HG02678 (cell line): ENCODE measurements around the gene NCAPG2.

Experiments
- ATAC-seq: cut with Tn5 transposase; IDR thresholded peaks from one replicate; pipeline ENCODE4 v1.9.1; 2021; ENCODE audit warnings: mild to moderate bottlenecking, moderate library complexity; ENCODE audit not compliant: unreplicated experiment

Gene NCAPG2, protein sequence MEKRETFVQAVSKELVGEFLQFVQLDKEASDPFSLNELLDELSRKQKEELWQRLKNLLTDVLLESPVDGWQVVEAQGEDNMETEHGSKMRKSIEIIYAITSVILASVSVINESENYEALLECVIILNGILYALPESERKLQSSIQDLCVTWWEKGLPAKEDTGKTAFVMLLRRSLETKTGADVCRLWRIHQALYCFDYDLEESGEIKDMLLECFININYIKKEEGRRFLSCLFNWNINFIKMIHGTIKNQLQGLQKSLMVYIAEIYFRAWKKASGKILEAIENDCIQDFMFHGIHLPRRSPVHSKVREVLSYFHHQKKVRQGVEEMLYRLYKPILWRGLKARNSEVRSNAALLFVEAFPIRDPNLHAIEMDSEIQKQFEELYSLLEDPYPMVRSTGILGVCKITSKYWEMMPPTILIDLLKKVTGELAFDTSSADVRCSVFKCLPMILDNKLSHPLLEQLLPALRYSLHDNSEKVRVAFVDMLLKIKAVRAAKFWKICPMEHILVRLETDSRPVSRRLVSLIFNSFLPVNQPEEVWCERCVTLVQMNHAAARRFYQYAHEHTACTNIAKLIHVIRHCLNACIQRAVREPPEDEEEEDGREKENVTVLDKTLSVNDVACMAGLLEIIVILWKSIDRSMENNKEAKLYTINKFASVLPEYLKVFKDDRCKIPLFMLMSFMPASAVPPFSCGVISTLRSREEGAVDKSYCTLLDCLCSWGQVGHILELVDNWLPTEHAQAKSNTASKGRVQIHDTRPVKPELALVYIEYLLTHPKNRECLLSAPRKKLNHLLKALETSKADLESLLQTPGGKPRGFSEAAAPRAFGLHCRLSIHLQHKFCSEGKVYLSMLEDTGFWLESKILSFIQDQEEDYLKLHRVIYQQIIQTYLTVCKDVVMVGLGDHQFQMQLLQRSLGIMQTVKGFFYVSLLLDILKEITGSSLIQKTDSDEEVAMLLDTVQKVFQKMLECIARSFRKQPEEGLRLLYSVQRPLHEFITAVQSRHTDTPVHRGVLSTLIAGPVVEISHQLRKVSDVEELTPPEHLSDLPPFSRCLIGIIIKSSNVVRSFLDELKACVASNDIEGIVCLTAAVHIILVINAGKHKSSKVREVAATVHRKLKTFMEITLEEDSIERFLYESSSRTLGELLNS

DNA sequence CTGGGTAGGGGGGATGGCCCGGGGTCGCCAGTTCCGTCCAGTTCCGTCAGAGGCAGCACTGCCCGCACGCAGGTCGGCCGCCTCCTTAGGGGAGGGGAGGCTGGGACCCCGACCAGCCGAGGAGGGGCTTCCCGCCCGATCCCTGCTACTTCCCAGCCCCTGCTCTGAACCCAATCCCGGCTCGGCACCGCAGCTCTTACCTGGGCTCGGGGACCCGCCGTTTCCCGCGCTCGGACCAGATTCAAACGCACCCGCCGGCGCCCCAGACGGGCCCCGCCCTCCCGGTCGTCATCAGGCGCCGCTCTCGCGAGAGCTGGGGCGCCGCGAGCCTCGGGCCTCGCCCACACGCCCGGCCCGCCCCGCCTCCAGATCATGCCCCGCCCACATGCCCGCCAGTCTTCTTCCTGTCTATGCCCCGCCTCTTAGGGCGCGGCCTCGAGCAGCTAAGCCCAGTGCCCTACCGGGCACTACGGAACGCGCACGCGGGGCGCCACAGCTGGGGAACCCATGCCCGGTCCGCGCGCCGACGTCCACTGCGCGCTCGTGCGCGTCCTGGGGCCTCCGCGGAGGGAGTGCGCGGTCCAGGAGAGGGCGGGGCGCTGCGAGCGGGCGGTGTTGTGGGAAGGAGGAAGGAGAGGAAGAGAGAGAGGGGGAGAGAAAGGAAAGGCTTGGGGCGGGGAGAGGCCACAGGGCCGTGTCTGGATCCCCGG is at the start of gene NCAPG2:
NCAPG2 (minus strand) TSS at position 281 of the 710 bp plus-strand sequence. CDS start 2,905 bp downstream, outside the sequence.
- ATAC-seq: peak; percentile 97

DNA sequence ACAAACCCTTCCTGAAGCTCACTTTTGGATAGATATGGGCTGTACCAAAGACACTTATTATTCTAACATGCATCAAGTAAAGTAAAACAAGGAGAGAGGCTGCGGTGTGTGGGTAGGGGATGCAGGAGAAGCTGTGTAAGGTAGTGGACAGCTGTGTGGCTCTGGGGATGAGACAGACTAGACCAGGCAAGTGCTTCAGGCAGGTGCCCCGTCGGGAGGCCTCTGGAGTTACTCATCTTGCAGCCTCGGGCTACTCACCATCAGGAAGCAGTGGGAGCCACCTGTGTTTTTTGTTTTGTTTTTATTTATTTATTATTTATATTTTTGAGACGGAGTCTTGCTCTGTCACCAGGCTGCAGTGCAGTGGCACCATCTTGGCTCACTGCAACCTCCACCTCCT is 49.3 kb upstream of the NCAPG2 start:
- no peak for ATAC-seq

DNA sequence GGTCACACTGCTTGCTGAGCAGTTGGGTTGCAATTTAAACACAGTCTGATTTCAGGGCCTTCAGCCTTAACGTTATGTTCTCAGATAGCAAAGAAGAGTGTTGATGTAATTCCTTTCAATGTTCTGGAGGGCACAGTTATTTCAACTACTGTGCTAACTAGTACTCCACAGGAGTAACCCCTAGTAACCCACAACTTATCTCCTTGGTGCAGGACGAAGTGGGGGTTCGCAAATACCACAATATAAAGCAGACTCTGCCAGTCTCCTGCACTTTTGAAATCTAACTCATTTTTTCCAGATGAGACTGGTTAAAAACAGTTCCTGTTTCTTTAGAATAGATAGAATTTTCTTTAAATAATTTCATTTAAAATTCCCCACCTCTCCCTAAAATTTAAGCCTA is 47.1 kb upstream of the NCAPG2 start:
- no peak for ATAC-seq

DNA sequence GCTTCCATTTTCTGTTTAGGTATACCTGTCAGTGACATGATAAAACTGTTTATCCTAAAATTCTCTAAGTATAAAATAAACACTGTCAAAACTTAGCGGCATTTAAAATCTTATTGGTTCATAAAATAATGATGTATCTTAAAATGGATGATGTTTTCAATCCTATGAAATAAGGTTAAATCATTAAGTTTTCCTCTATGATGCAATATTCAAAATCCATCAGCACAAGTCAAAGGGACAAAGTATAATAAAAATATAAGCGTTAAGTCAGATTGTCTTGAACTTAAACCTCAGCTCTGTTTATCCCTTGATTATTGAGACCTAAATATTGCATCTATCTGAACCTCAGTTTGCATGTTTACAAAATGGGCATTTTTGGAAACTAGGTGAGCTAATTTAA is 46.6 kb upstream of the NCAPG2 start:
- ATAC-seq: no peak

DNA sequence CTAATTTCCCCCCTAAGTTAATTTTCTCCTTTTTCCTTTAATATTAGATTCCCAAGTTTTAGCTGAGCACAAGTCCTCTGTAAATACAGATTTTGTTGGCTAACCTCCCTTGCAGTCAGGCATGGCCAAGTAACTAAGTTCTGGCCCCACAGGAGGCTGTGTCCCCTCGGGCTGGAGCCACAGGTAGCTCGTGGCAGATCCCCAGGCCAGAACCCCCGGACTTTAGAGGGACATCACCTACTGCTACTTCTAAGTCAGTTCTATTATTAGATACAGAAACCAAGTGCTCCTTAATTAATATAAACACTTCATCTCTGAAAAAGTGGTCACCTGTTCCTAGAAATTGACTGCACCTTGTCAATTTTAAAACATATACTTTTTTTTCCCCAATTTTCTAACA is 46.1 kb upstream of the NCAPG2 start:
- ATAC-seq: no peak

DNA sequence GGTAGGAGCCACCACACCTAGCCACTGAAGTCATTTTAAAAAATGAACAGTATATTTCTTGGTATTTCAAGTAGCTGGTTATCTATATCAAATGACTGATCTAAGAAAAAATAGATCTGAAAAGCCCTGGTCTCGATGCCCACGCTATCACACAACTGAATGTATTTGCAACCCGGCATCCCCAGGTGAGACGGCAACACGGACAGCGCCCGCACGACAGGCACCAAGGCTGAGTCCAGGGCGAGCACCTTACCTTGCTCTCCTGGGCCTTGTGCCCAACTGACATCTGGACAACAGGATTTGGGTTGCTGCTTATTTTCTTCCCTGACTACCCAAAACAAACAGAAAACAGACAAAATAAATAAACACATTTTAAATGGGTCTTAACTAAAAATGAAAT is 44.8 kb upstream of the NCAPG2 start:
- ATAC-seq: no peak

DNA sequence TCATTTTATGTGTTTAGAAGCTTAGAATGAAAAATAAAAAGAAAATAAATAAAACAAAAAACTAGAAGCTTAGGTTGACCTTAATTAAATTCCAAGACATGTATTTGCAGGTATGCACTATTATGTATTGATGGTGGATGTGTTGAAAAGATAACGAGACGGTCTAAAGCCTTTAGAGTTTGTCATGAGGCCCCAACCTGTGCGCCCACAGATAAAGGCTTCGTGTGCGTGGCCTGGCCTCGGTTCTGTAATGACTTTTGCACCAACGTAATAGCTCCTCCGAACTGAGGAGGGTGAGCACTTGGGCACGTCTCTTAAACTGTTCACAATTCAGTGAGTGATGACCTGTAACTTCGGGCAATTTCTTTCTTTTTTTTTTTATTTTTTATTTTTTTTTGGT is 43.7 kb upstream of the NCAPG2 start:
- ATAC-seq: no peak

DNA sequence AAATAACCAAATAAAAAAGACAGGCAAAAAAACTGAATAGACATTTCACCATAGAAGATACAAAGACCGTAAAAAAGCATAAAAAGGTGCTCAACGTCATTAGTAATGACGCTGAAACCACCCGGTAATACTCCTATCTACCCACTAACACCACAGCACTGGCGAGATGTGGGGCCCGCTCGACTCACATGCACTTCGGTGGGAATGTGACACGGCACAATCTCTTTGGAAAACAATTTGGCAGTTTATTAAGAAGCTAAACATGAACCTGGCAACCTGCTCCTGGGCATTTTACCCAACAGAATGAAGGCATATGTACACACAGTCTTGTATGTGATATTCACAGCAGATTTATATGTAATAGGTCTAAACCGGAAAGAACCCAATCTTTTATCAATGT is 42.8 kb upstream of the NCAPG2 start:
- ATAC-seq: no peak

DNA sequence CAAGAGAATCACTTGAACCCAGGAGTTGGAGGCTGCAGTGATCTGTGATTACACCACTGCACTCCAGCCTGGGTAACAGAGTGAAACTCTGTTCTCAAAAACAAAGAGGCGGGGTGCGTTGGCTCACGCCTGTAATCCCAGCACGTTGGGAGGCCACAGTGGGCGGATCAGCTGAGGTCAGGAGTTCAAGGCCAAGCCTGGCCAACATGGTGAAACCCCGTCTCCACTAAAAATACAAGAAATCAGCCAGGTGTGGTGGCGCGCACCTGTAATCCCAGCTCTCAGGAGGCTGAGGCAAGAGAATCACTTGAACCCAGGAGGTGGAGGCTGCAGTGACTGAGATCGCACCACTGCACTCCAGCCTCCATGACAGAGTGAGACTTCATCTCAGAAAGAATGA is 42.4 kb upstream of the NCAPG2 start:
- ATAC-seq: no peak

DNA sequence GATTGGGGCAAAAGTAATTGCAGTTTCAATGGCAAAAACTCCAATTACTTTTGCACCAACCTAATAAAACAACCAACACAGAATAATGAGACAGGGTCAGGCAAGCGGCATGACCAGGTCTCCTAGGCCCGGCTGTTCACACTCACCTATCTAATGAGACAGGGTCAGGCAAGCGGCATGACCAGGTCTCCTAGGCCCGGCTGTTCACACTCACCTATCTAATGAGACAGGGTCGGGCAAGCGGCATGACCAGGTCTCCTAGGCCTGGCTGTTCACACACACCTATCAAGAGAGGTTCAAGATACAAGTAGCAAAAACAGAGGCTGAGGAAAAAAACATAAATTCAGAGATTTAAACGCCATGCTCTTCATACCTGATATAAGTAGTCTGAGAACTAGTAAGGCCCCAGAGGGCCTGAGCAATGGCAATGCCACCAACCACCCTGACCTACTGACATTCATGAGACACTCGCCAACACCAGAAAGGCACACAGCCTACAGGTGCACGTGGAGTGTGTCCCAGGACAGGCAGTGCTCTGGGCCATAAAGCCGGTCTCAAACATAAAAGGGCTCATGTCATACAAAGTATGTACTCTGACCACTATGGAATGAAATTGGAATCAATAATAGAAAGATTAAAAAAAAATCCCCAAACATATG is 40.6 kb upstream of the NCAPG2 start:
- no peak for ATAC-seq

DNA sequence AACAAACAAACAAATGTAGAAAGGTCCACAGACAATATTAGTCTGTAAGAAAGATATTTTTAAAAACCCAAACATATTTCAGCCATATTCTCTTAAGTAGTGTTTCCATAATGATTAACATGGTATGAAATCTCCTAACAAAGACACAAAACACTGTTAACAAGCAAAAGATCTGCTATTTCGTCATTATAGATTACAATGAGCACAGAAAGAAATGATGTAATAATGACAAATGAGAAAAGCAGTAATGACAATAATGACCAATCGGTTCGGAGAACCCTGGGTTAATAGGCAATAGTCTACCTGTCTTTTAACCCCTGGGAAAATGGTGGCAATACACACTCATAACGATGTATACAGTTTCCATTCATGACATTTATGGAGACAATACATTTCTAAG is 39.5 kb upstream of the NCAPG2 start:
- no peak for ATAC-seq

DNA sequence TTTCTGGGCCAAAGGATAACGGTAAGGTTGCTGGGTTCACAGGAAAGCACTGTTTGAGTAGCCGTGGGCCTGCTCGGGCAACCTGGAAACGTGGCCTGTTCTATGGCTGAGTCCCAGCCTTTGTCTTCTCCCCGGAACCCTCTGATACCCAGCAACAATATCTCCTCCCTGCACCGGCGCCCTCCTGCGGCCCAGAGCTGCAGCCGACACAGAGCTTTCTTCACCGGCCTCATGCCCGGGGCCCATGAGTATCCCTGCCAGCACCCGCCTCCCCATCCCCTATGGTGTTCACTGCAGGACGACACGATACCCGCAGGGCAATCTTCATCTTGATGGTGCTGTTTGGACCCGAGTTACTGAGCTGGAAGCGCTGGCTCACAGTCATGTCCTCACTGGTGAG is 38.6 kb upstream of the NCAPG2 start:
- no peak for ATAC-seq

DNA sequence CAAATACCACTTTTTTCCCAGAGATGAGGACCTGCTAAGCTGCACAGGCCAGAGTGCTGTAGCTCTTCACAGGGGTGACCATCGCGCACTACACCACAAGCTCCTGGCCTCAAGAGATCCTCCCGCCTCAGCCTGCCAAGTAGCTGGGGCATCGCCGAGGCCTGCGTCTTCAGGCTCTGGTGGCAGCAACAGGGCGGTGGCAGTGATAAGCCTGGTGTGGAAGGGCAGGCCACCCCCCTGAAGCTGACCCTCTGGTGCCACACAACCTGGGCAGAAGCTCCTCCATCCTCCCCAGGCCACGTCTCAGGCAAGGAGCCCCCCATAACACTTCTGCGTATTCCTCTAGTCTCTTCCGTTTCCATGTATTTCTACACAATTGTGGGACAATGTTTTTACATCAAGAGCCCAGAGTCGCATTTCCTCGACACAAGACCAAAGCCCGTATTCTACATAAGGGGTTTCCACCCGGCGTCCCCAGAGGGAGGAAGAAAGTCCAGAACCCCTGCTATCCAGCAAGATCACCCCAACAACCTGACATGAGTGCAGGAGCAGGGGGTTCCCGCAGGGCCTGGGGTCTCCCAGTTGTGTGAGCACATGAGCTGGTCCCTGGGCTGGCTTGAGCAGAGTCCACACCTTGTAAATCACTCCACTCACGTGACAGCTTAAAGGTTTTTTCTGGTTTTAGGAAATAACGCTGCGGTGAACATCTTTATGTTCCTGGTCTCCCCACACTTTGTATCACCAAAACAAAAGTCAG is 37.6 kb upstream of the NCAPG2 start:
- ATAC-seq: no peak

DNA sequence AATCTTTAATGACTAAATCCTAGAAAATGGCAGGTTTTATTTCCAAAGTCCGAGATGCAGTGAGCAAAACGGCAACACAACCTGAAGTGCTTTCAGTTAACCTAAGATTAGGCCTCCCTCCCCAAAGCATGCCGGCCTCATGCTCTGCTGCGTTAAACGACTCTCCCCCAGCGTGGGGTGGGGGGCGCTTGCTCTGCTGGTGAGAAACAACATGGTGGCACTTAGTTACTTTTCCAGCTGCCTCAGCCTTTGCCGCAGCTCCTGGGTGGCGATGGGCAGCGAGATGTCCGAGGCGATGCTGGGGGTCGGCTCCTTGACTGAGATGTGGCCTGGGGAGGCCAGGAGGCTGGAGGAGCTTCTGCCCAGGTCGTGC is 36.7 kb upstream of the NCAPG2 start:
- no peak for ATAC-seq

DNA sequence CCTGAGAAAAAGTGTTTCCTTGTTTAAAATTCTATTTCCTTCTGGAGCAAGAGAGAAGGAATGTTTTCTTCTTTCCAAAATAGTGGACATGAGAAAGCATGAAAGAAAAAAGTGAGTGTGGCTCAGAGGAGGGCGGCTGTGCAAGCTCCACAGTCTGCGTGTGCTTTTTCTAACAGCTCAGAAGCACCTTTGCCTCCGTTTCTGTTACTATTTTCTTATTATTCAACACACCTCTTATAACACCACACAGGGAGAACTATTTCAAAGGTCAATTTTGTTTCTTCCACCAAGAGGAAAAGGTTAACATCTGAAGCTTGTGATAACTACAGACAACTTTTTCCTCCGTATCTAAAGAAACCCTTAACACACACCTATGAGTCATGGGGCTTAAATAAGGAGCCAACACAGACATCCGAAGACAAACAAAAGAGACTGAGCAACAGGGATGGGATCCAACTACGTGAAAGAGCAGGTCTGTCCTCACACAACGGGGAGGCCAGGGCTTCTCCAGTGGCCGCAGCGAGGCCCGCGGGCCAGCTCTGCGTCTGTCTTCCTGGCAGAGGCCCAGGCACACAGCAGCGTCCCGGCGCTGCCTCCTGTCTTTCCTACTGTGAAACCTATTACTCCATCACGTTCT is 36.2 kb upstream of the NCAPG2 start:
- no peak for ATAC-seq

DNA sequence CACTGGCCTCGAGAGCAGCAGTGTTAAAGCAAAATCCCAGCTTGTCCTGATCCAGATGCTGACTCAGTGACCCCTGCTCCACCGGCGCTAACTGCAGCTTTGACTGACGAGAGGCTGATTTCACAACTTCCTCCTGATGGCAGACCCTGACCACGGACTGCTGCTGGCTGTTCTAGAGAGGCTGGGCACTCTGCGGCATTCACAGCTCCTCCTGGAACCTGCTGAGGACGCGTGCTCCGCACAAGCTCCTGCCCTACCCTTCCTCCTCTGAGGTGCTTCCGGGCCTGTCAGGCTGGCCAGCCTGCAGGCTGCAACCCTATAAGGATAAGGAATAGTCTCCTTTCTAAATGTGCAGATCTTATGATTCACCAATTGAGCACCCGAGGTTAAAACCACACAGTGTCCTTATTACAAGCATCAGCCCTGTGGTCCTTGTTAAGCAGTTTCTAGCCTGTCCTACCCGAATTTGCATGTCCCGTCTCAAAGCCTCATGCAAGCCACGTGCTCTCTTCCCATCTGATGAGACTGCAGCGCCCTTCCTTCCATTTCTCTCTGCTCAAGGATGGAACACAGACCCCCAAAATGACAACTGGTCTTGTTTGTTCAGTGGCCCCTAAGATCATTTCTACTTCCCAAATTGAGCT is 35.5 kb upstream of the NCAPG2 start:
- ATAC-seq: no peak

DNA sequence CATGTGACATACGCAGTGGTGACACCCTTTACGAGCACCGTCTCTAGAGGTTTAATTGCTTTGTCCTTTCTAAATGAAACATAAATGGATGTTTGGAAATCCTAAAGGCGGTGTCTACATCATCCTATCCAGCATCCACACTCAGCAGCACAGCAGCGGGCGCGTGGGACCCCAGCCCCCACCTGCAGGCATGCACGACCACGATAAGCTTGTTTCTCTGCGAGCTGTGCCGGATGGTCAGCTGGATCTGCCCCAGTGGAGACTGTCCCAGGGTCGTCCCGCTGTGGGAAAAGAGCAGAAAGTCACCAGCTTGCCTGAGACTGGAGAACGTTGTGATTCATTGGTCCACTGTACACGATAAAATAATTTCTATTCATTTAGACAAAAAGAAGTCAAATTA is 34.2 kb upstream of the NCAPG2 start:
- ATAC-seq: no peak

DNA sequence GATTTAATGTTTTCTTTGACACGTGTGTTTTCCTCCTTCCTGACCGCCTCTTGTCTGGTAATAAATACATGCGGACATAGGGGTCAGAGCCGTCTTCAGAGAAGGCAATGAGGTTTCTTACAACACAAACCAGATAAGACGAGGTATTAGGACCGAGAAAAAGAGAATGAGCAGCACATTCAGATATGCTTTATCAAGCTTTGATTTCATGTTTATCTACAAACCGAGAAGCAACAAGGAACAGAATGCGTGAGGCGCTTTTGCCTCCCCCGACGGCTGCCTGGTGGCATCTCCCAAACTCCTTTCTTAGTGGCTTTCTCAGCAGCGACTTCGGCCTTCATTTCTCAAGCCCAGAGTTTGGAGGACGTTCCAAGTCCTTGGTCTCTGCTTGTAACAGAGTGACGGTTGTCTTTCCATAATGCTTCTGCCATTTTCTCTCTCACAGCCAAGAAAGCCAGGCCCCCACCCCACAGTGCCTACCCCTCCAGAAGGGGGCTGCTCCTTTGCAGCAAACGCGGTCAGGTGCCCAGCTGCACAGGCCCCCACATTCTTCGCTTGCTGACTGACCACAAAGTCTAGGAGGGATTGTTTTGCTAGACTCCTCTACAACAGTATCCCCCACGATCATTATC is 32.6 kb upstream of the NCAPG2 start:
- ATAC-seq: no peak
